ENCODE results near the gene ATF6.
"Not testable (repeated sequence)": the region's sequence is repeated elsewhere in the genome, so short reads cannot be mapped to it uniquely, and the experiment has no call there.

DNA sequence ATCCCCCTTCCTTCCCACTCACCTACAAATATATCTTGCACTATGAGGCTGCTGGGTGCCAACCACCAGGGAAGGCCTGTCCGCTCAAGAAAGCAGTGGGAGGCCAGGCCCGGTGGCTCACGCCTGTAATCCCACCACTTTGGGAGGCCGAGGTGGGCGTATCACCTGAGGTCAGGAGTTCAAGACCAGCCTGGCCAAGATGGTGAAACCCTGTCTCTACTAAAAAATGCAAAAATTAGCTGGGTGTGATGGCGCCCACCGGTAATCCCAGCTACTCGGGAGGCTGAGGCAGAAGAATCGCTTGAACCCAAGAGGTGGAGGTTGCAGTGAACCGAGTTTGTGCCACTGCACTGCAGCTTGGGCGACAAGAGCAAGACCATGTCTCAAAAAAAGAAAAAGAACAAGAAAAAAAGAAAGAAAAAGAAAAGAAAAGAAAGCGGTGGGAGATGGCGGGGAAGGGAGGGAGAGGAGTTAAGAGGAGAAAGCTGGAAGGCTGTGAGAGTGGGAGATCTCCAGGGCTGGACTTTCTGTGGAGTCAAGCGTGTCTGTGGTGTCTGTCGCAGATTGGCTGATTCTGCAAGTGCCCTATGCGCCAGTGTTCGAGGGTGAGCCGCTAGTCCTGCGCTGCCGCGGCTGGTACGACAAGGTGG lies 40.7 kb upstream of the ATF6 start:
- not testable (repeated sequence) for TF ChIP-seq POLR2AphosphoS5 (IDR thresholded peaks at IDR 0.05; ENCODE audit: borderline replicate concordance, low read depth, low read length); EZH2 (IDR thresholded peaks at IDR 0.05)
